Epithelial cell of esophagus (primary cell): ENCODE data around the gene RANBP3L.

Source experiments
- DNase-seq: peaks from one replicate; pipeline ENCODE4 v3.0.0; 2010; ENCODE audit warnings: low read depth
- H3K4me3 ChIP-seq: 2 replicates; pipeline ENCODE4 v1.5.1; 2011; ENCODE audit warnings: mild to moderate bottlenecking, low read length, control low read depth
- TF ChIP-seq, protein P1 (sequence below): IDR thresholded peaks from 2 replicates; pipeline ENCODE4 v1.5.1; 2011; ENCODE audit warnings: low read depth, mild to moderate bottlenecking, low read length, control low read depth, inconsistent platforms; ENCODE audit not compliant: insufficient read depth; ENCODE audit errors: missing control alignments

The RANBP3L gene

GRCh38 chr5:36270876-36271575, 30.7 kb downstream of the RANBP3L start:
- H3K4me3 ChIP-seq, result no peak overlapping the region
- DNase-seq, result no peak
- TF ChIP-seq, protein P1, sequence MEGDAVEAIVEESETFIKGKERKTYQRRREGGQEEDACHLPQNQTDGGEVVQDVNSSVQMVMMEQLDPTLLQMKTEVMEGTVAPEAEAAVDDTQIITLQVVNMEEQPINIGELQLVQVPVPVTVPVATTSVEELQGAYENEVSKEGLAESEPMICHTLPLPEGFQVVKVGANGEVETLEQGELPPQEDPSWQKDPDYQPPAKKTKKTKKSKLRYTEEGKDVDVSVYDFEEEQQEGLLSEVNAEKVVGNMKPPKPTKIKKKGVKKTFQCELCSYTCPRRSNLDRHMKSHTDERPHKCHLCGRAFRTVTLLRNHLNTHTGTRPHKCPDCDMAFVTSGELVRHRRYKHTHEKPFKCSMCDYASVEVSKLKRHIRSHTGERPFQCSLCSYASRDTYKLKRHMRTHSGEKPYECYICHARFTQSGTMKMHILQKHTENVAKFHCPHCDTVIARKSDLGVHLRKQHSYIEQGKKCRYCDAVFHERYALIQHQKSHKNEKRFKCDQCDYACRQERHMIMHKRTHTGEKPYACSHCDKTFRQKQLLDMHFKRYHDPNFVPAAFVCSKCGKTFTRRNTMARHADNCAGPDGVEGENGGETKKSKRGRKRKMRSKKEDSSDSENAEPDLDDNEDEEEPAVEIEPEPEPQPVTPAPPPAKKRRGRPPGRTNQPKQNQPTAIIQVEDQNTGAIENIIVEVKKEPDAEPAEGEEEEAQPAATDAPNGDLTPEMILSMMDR, result no peak

DNA sequence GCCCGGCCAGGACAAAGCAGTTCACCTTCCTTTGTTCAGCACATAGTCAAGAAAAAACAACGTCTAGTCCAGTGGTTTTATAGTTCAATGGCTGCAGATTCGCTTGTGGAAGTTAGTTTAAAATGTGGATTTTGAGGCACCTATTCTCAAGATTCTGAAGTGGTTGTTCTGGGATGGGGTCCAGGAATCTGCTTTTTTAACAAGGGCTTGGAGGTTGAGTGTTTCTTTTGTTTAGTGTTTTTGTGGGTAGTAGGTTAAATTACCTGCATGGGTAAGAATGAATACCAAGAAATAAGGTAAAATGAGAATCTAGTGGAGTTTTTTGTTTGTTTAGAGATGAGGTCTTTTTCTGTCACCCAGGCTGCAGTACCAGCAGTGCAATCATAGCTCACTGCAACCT, 31.5 kb downstream of the RANBP3L start:
- no peak for DNase-seq
- TF ChIP-seq, protein P1, result no peak
- no peak overlapping the region for H3K4me3 ChIP-seq

DNA sequence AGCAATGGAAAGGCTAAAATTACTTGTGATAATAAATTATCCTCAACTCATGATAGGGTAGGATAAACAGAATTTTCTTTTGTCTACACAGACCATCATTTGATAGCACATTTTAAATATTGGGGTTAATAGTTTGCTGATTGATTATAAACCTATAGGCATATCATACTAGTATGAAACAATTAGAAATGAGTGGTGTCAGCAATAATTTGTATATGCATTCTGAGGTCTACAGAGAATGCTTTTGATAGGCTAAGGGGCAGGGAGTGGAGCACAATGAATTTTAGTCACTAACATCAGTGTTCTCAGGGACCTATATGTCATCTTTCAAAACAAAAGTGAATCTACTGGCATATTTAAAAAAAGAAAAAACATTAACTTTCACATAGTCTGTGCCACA, 32.2 kb downstream of the RANBP3L start:
- DNase-seq, result no peak
- H3K4me3 ChIP-seq, result no peak overlapping the region
- TF ChIP-seq, protein P1, result no peak

DNA sequence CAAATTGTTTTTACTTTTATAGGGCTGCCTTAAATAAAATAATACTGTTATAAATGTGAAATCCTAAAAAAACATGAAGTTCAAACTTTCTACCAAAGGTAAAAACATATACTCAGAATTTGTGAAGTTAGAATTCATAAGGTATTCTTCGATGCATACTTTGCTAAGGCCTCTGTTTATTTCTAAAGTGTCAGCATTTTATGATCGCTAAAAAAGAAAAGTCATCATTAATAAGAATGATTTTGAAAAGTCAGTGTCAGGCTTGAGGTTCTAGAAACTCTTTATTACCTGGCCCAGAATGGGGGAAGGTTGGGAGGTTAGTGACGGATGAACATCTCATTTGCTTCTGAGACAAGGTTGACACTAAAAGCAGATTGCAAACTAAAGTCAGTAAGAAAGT, 33.8 kb downstream of the RANBP3L start:
- no peak for DNase-seq
- TF ChIP-seq, protein P1, result no peak
- H3K4me3 ChIP-seq, result no peak overlapping the region

- H3K4me3 ChIP-seq, result no peak overlapping the region
- DNase-seq, result no peak
- TF ChIP-seq, protein P1, result no peak
Measured at GRCh38 chr5:36264202-36264760, 37.4 kb downstream of the RANBP3L start.

GRCh38 chr5:36261186-36261585, 40.5 kb downstream of the RANBP3L start:
- no peak overlapping the region for H3K4me3 ChIP-seq
- TF ChIP-seq, protein P1, result no peak
- no peak for DNase-seq

DNA sequence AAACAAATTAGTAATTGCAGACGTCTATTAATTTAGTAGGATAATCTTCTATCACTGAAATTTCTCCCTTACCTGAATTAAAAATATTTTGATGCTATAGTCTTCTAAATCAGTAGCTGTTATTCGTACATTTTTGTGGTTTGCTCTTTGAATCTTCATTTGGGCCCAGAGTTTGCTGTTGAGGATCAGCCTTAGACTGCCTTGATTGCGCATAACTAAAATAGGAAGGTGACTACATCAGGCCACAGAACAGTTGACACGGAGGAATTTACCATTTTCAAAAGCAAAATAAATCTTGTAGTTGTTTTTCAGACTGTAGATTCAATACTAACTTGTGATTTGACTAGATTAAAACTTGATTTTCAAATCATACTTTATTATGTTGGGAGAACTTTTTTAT, 48.1 kb downstream of the RANBP3L start:
- H3K4me3 ChIP-seq, result no peak overlapping the region
- TF ChIP-seq, protein P1, result no peak
- DNase-seq, result no peak
